ENCODE measurements around the gene TRHDE.

DNA sequence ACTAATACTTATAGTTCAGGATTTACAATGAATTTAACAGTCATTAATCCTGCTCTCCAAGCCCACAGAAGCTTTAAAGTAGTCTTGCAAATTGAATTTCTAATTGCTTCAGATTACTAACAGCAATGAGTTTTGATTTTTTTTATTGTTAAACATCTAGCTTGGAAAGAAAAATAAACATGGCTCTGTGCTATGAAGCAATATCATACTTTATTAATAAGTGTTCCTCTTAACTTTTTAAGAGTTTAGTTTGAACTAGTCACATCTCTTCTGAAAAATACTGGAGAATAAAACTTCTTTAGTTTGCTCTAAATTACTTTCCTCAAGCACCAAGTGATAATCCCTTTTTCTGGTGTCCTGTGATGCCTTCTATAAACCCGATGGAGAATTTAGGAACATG is 250.2 kb downstream of the TRHDE start:
- TF ChIP-seq, protein P1, sequence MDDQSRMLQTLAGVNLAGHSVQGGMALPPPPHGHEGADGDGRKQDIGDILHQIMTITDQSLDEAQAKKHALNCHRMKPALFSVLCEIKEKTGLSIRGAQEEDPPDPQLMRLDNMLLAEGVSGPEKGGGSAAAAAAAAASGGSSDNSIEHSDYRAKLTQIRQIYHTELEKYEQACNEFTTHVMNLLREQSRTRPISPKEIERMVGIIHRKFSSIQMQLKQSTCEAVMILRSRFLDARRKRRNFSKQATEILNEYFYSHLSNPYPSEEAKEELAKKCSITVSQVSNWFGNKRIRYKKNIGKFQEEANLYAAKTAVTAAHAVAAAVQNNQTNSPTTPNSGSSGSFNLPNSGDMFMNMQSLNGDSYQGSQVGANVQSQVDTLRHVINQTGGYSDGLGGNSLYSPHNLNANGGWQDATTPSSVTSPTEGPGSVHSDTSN (IDR thresholded peaks at IDR 0.05), result no peak
- TF ChIP-seq RFX5 (IDR thresholded peaks at IDR 0.05), result no peak
- TF ChIP-seq, protein P2, sequence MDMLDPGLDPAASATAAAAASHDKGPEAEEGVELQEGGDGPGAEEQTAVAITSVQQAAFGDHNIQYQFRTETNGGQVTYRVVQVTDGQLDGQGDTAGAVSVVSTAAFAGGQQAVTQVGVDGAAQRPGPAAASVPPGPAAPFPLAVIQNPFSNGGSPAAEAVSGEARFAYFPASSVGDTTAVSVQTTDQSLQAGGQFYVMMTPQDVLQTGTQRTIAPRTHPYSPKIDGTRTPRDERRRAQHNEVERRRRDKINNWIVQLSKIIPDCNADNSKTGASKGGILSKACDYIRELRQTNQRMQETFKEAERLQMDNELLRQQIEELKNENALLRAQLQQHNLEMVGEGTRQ (IDR thresholded peaks at IDR 0.05), result no peak
- TF ChIP-seq POLR2A (IDR thresholded peaks at IDR 0.05; ENCODE audit: low read length), result no peak
- TF ChIP-seq, protein P3, sequence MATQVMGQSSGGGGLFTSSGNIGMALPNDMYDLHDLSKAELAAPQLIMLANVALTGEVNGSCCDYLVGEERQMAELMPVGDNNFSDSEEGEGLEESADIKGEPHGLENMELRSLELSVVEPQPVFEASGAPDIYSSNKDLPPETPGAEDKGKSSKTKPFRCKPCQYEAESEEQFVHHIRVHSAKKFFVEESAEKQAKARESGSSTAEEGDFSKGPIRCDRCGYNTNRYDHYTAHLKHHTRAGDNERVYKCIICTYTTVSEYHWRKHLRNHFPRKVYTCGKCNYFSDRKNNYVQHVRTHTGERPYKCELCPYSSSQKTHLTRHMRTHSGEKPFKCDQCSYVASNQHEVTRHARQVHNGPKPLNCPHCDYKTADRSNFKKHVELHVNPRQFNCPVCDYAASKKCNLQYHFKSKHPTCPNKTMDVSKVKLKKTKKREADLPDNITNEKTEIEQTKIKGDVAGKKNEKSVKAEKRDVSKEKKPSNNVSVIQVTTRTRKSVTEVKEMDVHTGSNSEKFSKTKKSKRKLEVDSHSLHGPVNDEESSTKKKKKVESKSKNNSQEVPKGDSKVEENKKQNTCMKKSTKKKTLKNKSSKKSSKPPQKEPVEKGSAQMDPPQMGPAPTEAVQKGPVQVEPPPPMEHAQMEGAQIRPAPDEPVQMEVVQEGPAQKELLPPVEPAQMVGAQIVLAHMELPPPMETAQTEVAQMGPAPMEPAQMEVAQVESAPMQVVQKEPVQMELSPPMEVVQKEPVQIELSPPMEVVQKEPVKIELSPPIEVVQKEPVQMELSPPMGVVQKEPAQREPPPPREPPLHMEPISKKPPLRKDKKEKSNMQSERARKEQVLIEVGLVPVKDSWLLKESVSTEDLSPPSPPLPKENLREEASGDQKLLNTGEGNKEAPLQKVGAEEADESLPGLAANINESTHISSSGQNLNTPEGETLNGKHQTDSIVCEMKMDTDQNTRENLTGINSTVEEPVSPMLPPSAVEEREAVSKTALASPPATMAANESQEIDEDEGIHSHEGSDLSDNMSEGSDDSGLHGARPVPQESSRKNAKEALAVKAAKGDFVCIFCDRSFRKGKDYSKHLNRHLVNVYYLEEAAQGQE (IDR thresholded peaks at IDR 0.05), result no peak
- TF ChIP-seq RAD21 (conservative IDR thresholded peaks at IDR 0.05 in 1 of 2, IDR thresholded peaks at IDR 0.05 in 1 of 2), result no peak
- no peak for TF ChIP-seq EP300 (IDR thresholded peaks at IDR 0.05)
- TF ChIP-seq, protein P4, sequence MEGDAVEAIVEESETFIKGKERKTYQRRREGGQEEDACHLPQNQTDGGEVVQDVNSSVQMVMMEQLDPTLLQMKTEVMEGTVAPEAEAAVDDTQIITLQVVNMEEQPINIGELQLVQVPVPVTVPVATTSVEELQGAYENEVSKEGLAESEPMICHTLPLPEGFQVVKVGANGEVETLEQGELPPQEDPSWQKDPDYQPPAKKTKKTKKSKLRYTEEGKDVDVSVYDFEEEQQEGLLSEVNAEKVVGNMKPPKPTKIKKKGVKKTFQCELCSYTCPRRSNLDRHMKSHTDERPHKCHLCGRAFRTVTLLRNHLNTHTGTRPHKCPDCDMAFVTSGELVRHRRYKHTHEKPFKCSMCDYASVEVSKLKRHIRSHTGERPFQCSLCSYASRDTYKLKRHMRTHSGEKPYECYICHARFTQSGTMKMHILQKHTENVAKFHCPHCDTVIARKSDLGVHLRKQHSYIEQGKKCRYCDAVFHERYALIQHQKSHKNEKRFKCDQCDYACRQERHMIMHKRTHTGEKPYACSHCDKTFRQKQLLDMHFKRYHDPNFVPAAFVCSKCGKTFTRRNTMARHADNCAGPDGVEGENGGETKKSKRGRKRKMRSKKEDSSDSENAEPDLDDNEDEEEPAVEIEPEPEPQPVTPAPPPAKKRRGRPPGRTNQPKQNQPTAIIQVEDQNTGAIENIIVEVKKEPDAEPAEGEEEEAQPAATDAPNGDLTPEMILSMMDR (IDR thresholded peaks at IDR 0.05), result no peak
- no peak for TF ChIP-seq SMC3 (IDR thresholded peaks at IDR 0.05)
- TF ChIP-seq, protein P5, sequence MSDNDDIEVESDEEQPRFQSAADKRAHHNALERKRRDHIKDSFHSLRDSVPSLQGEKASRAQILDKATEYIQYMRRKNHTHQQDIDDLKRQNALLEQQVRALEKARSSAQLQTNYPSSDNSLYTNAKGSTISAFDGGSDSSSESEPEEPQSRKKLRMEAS (IDR thresholded peaks at IDR 0.05), result no peak
- TF ChIP-seq RCOR1 (IDR thresholded peaks at IDR 0.05; ENCODE audit: low read depth, low read length), result no peak
- no peak for TF ChIP-seq MAFK (IDR thresholded peaks at IDR 0.05; ENCODE audit: partially characterized antibody)

Data from A549 (cell line).